ENCODE data around the gene FFAR4.

FFAR4 gene

GRCh38 chr10:93604146-93604545 lies 37.7 kb downstream of the FFAR4 start:
- no peak overlapping the region for H3K4me3 ChIP-seq (replicated peaks; ENCODE audit: low read depth, low read length)
- TF ChIP-seq CTCF (IDR thresholded peaks at IDR 0.05; ENCODE audit: low read length, missing control alignments), result no peak
- DNase-seq (ENCODE audit: low read depth), result no peak

GRCh38 chr10:93608421-93608820 lies 42.0 kb downstream of the FFAR4 start:
- no peak overlapping the region for H3K4me3 ChIP-seq (replicated peaks; ENCODE audit: low read depth, low read length)
- TF ChIP-seq CTCF (IDR thresholded peaks at IDR 0.05; ENCODE audit: low read length, missing control alignments), result no peak
- DNase-seq (ENCODE audit: low read depth), result no peak

DNA sequence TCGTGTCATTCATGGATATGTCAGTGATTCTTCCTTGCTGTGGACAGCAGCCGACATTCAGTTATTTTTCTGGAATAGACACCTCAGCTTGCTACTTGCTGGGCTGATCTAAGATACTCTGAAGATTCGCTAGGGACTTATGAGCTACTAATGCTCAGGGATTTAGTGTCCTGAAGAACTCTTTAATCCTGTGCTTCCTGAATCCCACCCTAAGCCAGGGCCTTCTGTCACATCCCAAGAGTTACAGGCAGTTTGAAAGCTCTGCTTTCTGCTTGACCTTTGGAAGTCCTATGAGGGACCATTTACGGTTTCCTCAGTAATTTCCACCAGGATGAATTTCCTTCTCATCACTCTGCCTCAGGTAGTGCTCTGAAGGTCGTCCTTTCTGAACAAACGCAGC lies 45.8 kb downstream of the FFAR4 start, which contains the start of gene PDE6C:
Gene PDE6C (plus strand): TSS at position 227 of the 400 bp plus-strand sequence. CDS start 189 bp downstream, outside the sequence.
- DNase-seq (ENCODE audit: low read depth), result no peak
- H3K4me3 ChIP-seq (replicated peaks; ENCODE audit: low read depth, low read length), result no peak within 1 kb of the TSS
- TF ChIP-seq CTCF (IDR thresholded peaks at IDR 0.05; ENCODE audit: low read length, missing control alignments), result no peak

GRCh38 chr10:93613126-93613525 lies 46.7 kb downstream of the FFAR4 start:
- no peak overlapping the region for H3K4me3 ChIP-seq (replicated peaks; ENCODE audit: low read depth, low read length)
- DNase-seq (ENCODE audit: low read depth), result no peak
- no peak for TF ChIP-seq CTCF (IDR thresholded peaks at IDR 0.05; ENCODE audit: low read length, missing control alignments)

DNA sequence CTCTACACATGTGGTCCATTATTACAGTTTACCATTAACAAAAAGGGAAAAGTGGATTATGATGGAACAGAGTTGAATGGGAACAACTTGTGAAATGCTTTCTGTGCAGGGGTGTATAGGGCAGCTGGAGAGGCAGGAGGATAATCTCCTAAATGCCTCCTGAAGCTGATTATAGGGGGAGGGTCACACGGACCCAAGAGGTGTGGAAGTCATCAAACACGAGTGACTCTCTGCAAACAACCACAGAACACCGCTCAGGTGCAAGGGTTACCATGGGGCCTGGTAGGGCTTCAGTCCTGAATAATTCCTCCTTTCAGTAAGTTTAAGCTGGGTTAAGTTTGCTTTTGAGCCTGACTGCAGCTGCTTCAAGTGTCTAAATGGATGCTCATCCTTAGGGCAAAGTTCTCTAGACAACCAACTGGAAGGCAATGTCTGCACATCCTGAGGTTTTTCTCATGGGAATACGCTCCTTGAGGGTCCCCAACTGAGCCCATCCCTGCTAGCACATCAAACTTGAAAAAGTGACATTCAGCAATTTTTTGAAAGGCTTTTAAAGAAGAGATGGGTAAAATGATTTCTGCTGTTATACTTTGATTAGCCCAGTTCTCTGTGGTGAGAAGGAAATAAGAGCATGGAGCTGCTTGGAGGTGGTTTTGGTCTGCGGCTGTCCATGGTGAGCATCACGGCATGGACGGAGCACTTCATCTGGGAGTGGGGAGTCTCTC lies 47.8 kb downstream of the FFAR4 start:
- no peak for TF ChIP-seq CTCF (IDR thresholded peaks at IDR 0.05; ENCODE audit: low read length, missing control alignments)
- DNase-seq (ENCODE audit: low read depth), result no peak
- H3K4me3 ChIP-seq (replicated peaks; ENCODE audit: low read depth, low read length), result no peak overlapping the region

- DNase-seq (ENCODE audit: low read depth), result no peak
- H3K4me3 ChIP-seq (replicated peaks; ENCODE audit: low read depth, low read length), result no peak overlapping the region
Measured at GRCh38 chr10:93615576-93616235, 49.2 kb downstream of the FFAR4 start.

More at GRCh38 chr10:93615576-93616235, 49.2 kb downstream of the FFAR4 start:
- no peak for TF ChIP-seq CTCF (IDR thresholded peaks at IDR 0.05; ENCODE audit: low read length, missing control alignments)

All from fibroblast of pulmonary artery (primary cell).